ENCODE results near the gene MYOZ3.
A peak's percentile ranks its signal among the peaks of the same experiment; 100 is the strongest.

Gene MYOZ3

DNA sequence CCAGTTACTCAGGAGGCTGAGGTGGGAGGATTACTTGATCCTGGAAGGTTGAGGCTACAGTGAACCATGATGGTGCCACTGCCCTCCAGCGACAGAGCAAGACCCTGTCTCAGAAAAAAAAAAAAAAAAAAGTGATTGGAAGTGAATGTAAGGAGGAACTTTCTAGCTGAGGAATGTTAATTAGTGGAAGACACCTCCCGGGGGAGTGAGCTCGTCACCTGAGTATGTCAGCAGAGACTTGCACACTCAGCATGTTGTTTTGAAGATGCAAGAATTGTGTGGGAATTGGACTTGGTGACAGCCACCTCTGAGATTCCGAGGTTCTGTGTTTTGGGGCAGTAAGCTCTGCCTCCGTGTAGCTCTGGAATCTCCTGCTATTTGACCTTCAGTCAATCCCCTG lies 17.0 kb upstream of the MYOZ3 start:
- DNase-seq = no peak

- no peak for DNase-seq
Measured at GRCh38 chr5:150644514-150644913, 16.5 kb upstream of the MYOZ3 start.

GRCh38 chr5:150645070-150645700 lies 15.9 kb upstream of the MYOZ3 start:
- no peak for DNase-seq

DNA sequence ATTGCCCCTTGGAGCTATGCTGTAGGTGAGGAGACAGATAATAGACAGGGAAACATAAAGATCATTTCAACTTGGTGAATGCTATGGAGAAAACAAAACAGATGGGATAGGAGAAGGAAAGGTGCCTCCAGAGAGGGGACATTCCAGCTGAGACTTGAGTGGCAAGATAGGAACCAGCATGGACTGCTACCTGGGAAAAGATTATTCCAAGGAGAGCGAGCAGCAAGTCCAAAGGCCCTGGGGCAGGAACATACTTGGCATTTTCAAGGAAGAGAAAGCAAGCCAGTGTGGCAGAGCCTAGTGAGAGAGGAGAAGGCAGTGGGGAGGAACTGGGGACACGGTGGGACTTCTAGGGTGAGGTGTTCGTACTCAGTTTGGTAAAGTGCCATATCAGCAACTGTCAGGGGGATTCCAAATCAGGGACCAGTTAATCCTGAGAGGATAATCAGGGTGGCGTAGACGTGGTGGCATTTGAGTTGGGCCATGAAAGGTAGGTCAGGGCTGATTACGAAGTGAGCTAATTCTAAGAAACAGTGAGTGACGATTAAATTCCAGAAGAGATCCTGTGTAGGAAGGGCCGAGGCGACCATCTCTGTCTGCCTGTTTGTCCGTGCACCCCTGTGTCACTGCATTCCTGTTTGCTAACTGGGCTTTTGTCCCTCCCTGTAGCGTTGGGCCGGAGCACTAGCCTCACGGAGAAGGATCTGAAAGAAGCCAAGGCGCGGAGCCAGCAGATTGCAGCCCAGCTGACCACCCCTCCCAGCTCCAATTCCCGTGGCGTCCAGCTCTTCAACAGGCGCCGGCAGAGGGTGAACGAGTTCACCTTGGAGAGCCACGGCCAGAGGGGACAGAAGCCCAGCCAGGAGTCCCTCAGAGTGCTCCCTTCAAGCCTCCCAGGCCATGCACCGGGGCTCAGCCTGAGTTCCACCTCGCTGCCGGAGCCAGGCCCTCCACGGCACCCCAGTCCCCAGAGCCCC lies 13.5 kb upstream of the MYOZ3 start:
- DNase-seq = no peak

GRCh38 chr5:150648294-150649107 lies 12.6 kb upstream of the MYOZ3 start:
- no peak for DNase-seq

DNA sequence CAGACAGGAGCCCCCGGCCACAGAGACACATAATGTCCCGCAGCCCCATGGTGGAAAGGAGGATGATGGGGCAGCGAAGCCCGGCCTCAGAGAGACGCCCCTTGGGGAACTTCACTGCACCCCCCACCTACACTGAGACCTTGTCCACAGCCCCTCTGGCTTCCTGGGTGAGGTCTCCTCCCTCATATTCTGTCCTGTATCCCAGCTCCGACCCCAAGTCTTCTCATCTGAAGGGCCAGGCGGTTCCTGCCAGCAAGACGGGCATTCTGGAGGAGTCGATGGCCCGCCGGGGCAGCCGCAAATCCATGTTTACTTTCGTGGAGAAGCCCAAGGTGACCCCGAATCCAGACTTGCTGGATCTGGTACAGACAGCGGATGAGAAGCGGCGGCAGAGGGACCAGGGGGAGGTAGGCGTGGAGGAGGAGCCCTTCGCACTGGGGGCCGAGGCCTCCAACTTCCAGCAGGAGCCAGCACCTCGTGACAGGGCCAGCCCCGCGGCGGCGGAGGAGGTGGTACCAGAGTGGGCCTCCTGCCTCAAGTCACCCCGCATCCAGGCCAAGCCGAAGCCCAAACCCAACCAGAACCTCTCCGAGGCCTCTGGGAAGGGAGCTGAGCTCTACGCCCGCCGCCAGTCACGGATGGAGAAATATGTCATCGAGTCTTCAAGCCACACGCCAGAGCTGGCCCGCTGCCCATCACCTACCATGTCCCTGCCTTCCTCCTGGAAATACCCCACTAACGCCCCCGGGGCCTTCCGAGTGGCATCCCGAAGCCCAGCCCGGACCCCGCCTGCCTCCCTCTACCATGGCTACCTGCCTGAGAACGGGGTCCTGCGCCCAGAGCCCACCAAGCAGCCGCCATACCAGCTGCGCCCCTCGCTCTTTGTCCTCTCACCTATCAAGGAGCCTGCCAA lies 11.7 kb upstream of the MYOZ3 start:
- no peak for DNase-seq

DNA sequence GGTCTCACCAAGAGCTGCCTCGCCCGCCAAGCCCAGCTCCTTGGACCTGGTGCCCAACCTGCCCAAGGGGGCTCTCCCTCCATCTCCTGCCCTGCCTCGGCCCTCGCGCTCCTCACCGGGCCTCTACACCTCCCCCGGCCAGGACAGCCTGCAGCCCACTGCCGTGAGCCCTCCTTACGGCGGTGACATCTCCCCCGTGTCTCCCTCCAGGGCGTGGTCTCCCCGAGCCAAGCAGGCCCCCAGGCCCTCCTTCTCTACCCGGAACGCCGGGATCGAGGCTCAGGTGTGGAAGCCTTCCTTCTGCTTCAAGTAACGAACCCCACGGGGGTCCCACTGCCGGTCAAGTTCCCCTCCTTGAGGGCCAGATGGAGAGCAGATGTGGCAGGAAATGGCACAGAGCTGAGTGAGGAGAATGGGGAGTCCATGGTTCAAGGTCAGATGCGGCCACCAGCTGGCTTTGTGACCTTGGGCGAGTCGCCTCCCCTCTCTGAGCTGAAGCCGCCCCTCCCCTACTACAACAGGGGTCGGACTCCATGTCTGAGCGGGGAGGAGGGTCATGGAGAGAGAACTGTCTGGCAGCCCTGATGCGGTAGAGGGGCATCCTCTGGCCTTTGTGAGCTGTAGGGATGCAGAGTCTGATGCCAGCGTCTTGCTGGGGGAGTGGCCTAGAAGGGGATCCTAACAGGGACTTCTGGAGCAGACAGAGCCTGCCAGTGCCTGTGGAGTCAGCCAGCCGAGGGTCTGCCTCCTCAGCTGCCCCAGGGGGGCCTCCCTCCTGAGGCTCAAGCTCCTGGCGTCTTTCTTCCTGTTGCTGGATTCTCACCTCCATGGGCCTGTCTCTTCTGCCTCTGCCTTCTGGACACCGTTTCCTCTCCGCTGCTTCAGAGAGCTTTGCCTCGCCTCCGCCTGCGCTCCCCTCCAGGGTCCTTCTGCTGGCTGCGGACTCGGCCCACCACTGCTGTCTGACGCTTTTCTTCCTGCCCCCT lies 10.7 kb upstream of the MYOZ3 start:
- no peak for DNase-seq

- no peak for DNase-seq
Measured at GRCh38 chr5:150651382-150651781, 9.7 kb upstream of the MYOZ3 start.

- DNase-seq = no peak
Measured at GRCh38 chr5:150651924-150652671, 9.0 kb upstream of the MYOZ3 start.

DNA sequence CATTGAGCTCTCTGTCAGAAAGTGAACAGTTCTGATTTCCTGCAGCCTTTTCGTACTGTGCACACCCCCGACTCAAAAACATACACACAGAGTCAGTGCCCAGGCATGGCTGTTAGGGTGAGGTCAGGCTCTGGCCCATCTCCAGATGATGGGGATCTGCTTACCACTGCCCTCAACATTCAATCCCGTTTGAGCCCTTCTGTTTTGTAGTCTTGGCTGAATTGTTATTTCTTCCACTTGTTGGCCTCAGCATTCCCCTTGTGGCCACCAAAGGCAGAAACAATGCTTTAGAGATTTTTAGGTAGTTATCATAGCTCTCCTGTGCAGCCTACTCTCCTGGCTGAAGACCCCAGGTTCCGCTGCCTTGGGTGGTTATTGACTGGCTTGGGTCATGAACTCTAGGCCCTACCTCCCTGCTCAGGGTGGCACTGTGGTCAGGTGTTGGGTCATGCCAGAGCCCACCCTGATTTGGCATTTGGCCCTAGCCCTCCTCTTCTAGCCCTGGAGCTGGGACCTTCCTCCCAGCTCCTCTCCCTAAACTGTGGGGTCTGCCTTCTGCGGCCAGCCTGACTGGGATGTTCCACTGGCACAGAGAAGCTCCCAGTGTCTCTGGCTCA lies 7.8 kb upstream of the MYOZ3 start:
- DNase-seq = no peak

GRCh38 chr5:150653762-150654556 lies 7.1 kb upstream of the MYOZ3 start:
- no peak for DNase-seq

DNA sequence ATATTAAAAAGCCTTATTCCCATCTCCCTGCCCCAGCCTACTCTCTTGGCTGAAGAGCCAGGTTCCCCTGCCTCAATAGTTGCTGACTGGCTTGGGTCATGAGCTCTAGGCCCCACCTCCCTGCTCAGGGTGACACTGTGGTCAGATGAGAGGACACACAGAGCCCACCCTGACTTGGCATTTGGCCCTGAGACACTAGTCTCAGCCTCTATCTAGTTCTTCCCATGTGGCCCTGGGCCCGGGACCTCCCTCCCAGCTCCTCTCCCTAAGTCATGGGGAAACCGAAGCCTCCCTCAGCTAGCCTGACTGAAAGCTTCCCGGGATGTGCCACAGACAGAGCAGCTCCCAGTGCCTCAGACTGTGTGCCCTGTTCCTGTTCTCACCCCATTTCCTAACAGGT lies 5.8 kb upstream of the MYOZ3 start:
- no peak for DNase-seq

DNA sequence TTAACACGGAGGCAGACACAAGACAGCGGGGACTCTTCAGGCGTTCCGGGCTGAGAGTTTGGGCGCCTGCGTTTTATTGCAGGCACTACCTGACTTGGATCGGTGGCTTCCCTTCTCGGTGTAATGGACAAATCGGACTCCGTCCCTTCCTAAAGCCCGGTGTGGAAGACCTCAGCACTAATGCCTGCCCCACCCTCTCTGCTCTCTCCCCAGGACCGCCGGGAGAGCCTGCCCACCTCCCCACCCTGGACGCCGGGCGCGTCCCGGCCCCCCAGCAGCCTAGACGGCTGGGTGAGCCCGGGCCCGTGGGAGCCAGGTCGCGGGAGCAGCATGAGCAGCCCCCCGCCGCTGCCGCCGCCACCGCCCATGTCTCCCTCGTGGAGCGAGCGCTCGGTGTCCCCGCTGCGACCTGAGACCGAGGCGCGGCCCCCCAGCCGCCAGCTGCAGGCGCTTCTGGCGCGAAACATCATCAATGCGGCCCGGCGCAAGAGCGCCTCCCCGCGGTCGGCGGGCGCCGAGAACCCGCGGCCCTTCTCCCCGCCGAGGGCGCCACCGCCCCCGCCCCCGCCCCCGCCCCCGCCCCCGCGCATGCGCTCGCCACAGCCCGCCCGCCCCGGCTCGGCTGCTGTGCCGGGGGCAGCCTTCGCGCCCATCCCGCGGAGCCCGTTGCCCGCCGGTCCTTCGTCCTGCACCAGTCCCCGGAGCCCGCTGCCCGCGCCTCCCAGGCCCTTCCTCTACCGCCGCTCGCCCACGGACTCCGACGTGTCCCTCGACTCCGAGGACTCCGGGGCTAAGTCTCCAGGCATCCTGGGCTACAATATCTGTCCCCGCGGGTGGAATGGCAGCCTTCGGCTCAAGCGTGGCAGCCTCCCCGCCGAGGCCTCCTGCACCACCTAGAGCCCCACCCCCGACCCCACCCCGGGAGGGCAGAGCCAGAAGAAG lies 4.6 kb upstream of the MYOZ3 start:
- DNase-seq = peak; percentile 42 to 51

DNA sequence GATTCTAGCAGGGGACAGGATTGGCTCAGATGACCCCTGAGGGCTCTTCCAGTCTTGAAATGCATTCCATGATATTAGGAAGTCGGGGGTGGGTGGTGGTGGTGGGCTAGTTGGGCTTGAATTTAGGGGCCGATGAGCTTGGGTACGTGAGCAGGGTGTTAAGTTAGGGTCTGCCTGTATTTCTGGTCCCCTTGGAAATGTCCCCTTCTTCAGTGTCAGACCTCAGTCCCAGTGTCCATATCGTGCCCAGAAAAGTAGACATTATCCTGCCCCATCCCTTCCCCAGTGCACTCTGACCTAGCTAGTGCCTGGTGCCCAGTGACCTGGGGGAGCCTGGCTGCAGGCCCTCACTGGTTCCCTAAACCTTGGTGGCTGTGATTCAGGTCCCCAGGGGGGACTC lies 2.9 kb upstream of the MYOZ3 start:
- no peak for DNase-seq

GRCh38 chr5:150658699-150659265 lies 2.3 kb upstream of the MYOZ3 start:
- DNase-seq = no peak

- DNase-seq = no peak
Measured at GRCh38 chr5:150659360-150660107, 1.5 kb upstream of the MYOZ3 start.

All from Kasumi-1 (cell line).